ENCODE data around the gene CIDEB. TPM values are rescaled to one million over a fixed set of nuclear protein-coding genes. Genes with fewer than 3 reads are reported as not detected.

CIDEB gene
- total RNA-seq, 3 donors from 2014 or later (not counting 1 experiment from before 2014, with no cell fraction given), result 40.0 to 59.6 (median 46.6) TPM

DNA sequence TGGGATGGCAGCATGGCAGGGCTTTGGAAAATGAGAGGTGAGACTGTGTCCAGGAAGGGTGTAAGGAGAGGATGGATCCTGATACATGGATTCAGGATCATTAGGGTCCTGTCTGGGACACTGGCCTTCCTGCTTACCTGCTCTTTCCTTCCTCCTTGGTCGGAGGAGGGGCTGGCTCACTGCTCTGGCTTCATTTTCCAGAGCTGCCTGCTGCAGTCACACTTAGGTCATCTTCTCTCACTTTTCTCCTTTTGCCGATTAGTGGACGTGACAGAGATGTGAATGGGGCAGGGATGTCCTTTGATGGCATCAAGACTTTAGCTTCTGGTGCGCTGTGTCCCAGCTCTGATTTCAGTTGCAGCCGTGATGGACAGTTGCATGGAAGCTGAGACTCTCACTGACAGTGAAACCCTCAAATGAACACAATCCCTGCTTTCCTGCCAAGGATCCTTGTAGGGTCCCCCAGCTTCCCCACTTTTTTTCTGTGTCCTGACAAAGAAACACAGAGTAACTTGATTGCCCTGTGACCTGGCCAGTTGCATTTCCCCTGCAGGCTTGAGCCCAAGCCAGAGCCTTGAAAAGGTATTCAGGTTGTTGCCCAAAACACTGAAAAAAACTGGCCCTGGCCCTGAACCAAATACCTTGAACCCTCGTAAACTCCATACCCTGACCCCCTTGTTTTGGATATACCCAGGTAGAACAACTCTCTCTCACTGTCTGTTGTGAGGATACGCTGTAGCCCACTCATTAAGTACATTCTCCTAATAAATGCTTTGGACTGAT lies 756 bp upstream of the CIDEB start:
- 95% methylated on average over 7 of the region's 7 CpGs for WGBS (ENCODE audit: insufficient coverage)
- Histone ChIP-seq H3K4me3 (ENCODE audit: low read length) (no peak overlapping the region), H3K9me3 (ENCODE audit: control insufficient read depth, insufficient read depth, low read length) (no peaks in the 10 kb centered on the region), H3K36me3 (ENCODE audit: control insufficient read depth, insufficient read depth, low read length) (peaks cover 44% of the 10 kb centered on the region), H3K27me3 (ENCODE audit: control insufficient read depth, insufficient read depth, low read length) (no peaks in the 10 kb centered on the region), H3K27ac (ENCODE audit: low read length) (no peak overlapping the region), H3K4me1 (ENCODE audit: control insufficient read depth, insufficient read depth, low read length) (peaks cover 53% of the 10 kb centered on the region)
- no peaks in the 10 kb centered on the region for H3K27me3 Mint-ChIP-seq (ENCODE audit: low read depth in 2 of 2)
- DNase-seq (no peak), ATAC-seq (no peak)
- TF ChIP-seq, protein P1, sequence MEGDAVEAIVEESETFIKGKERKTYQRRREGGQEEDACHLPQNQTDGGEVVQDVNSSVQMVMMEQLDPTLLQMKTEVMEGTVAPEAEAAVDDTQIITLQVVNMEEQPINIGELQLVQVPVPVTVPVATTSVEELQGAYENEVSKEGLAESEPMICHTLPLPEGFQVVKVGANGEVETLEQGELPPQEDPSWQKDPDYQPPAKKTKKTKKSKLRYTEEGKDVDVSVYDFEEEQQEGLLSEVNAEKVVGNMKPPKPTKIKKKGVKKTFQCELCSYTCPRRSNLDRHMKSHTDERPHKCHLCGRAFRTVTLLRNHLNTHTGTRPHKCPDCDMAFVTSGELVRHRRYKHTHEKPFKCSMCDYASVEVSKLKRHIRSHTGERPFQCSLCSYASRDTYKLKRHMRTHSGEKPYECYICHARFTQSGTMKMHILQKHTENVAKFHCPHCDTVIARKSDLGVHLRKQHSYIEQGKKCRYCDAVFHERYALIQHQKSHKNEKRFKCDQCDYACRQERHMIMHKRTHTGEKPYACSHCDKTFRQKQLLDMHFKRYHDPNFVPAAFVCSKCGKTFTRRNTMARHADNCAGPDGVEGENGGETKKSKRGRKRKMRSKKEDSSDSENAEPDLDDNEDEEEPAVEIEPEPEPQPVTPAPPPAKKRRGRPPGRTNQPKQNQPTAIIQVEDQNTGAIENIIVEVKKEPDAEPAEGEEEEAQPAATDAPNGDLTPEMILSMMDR (IDR thresholded peaks at IDR 0.05), result peak; percentile 44
- intact Hi-C loops (cut with micrococcal nuclease), result no loop called here
- H3K27ac Mint-ChIP-seq, result peak overlapping the region; percentile 94 to 96
- peaks cover 47 to 68% of the 10 kb centered on the region in 2 donors for H3K4me1 Mint-ChIP-seq
- no peaks in the 10 kb centered on the region for H3K9me3 Mint-ChIP-seq
- H3K36me3 Mint-ChIP-seq, result peaks cover 10% of the 10 kb centered on the region
- H3K4me3 Mint-ChIP-seq, result peak overlapping the region; percentile 36

DNA sequence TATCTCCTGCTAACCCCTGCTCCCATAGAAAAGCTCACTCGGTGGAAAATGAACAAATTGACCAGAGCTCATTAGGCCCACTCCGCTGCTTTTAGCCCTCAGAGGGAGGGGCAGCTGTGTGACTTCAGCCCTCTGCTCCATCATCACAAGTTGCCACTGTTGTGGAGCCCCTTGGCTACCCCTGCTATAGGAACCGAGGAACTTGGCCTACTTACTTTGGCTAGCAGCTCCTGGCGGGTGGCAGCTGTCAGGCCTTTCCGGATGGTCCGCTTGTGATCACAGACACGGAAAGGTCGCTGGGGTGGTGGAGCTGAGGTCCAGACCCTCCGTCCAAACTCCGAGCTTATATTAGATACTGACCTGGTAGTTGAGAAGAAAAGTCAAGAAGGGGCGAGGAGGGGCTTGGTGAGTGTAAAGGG lies 612 bp downstream of the CIDEB start:
- peaks cover 10% of the 10 kb centered on the region for H3K36me3 Mint-ChIP-seq
- intact Hi-C loops (cut with micrococcal nuclease), result no loop called here
- no peak overlapping the region for H3K4me3 ChIP-seq (ENCODE audit: low read length)
- H3K4me1 ChIP-seq (ENCODE audit: control insufficient read depth, insufficient read depth, low read length), result peaks cover 40% of the 10 kb centered on the region
- H3K27me3 Mint-ChIP-seq (ENCODE audit: low read depth in 2 of 2), result no peaks in the 10 kb centered on the region
- no peak overlapping the region for H3K27ac ChIP-seq (ENCODE audit: low read length)
- H3K4me3 Mint-ChIP-seq, result no peak overlapping the region
- H3K36me3 ChIP-seq (ENCODE audit: control insufficient read depth, insufficient read depth, low read length), result peaks cover 57% of the 10 kb centered on the region
- WGBS (ENCODE audit: insufficient coverage), result 88% methylated on average over 11 of the region's 11 CpGs
- H3K9me3 Mint-ChIP-seq, result no peaks in the 10 kb centered on the region
- TF ChIP-seq, protein P1 (IDR thresholded peaks at IDR 0.05), result no peak
- H3K4me1 Mint-ChIP-seq, result peaks cover 35 to 57% of the 10 kb centered on the region in 2 donors
- peak overlapping the region; percentile 41 to 74 for H3K27ac Mint-ChIP-seq
- no peaks in the 10 kb centered on the region for H3K9me3 ChIP-seq (ENCODE audit: control insufficient read depth, insufficient read depth, low read length)
- no peak for DNase-seq
- ATAC-seq, result no peak
- H3K27me3 ChIP-seq (ENCODE audit: control insufficient read depth, insufficient read depth, low read length), result no peaks in the 10 kb centered on the region

DNA sequence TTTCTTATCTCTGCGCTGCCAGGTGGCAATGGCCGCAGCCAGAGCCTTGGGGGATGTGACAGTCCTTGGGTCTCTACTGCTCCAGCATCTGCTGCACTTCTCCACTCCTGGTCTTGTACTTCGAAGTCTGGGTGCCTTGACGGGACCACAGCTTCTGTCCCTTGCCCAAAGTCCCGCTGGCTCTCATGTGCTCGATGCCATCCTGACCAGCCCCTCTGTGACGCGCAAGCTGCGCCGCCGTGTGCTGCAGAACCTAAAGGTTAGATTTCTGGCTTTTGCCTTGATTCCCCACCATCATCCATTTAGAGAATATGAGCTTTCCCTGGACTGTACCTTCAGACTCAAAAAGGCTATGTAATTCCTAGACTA lies 3.8 kb downstream of the CIDEB start:
- WGBS (ENCODE audit: insufficient coverage), result 97% methylated on average over 11 of the region's 11 CpGs
- no peak for ATAC-seq
- Mint-ChIP-seq H3K27ac (no peak overlapping the region), H3K36me3 (peaks cover 10% of the 10 kb centered on the region), H3K27me3 (ENCODE audit: low read depth in 2 of 2) (no peaks in the 10 kb centered on the region), H3K9me3 (no peaks in the 10 kb centered on the region), H3K4me3 (no peak overlapping the region), H3K4me1 (peaks cover 41 to 54% of the 10 kb centered on the region in 2 donors)
- H3K36me3 ChIP-seq (ENCODE audit: control insufficient read depth, insufficient read depth, low read length), result peaks cover 67% of the 10 kb centered on the region
- no peaks in the 10 kb centered on the region for H3K9me3 ChIP-seq (ENCODE audit: control insufficient read depth, insufficient read depth, low read length)
- no peak overlapping the region for H3K4me3 ChIP-seq (ENCODE audit: low read length)
- DNase-seq, result no peak
- H3K27ac ChIP-seq (ENCODE audit: low read length), result no peak overlapping the region
- H3K27me3 ChIP-seq (ENCODE audit: control insufficient read depth, insufficient read depth, low read length), result no peaks in the 10 kb centered on the region
- TF ChIP-seq, protein P1 (IDR thresholded peaks at IDR 0.05), result no peak
- peaks cover 29% of the 10 kb centered on the region for H3K4me1 ChIP-seq (ENCODE audit: control insufficient read depth, insufficient read depth, low read length)
- intact Hi-C loops (cut with micrococcal nuclease), result no loop called here

All from natural killer cell (primary cell).